OCI-LY3 (cell line): ENCODE data around the gene SRCAP.

Experiments used
- H2AFZ ChIP-seq: fragments of 200-600, 300-600 bp; shearing (Covaris generic); 2 replicates; pipeline ENCODE4 v1.6.0; 2014; ENCODE audit warnings: antibody characterized with exemption, low read depth, low read length
- H3K27ac ChIP-seq: fragments of 200-600, 300-600 bp; sonication (generic); 2 replicates; pipeline ENCODE4 v1.5.1; 2014; ENCODE audit warnings: mild to moderate bottlenecking, low read length, moderate library complexity, mixed read lengths
- H3K27me3 ChIP-seq: fragments of 200-600, 300-600 bp; sonication (generic); 2 replicates; pipeline ENCODE4 v1.6.1; 2014; ENCODE audit warnings: low read depth, low read length, mixed read lengths
- H3K36me3 ChIP-seq: fragments of 200-600, 300-600 bp; sonication (generic); replicated peaks from 2 replicates; pipeline ENCODE3; 2014; ENCODE audit warnings: low read depth, low read length, mixed read lengths
- H3K4me1 ChIP-seq: fragments of 300-600, 200-600 bp; sonication (generic); 2 replicates; pipeline ENCODE4 v1.6.1; 2014; ENCODE audit warnings: low read length, mixed read lengths
- H3K4me2 ChIP-seq: fragments of 200-600, 300-600 bp; sonication (generic); 2 replicates; pipeline ENCODE4 v1.6.1; 2014; ENCODE audit warnings: low read length, mixed read lengths
- H3K4me3 ChIP-seq: fragments of 300-600, 200-600 bp; sonication (generic); 2 replicates; pipeline ENCODE4 v1.5.1; 2014; ENCODE audit warnings: antibody characterized with exemption, mild to moderate bottlenecking, low read length, moderate library complexity
- H3K79me2 ChIP-seq: fragments of 300-600, 200-600 bp; shearing (Covaris generic); 2 replicates; pipeline ENCODE4 v1.6.1; 2014; ENCODE audit warnings: mild to moderate bottlenecking, low read length, mixed read lengths
- H3K9ac ChIP-seq: fragments of 300-600, 200-600 bp; shearing (Covaris generic); 2 replicates; pipeline ENCODE4 v1.6.0; 2014; ENCODE audit warnings: mild to moderate bottlenecking, low read length, moderate library complexity
- H3K9me3 ChIP-seq: fragments of 200-600, 300-600 bp; shearing (Covaris generic); 2 replicates; pipeline ENCODE4 v1.6.1; 2014; ENCODE audit warnings: low read length, mixed read lengths; ENCODE audit not compliant: insufficient read depth
- H4K20me1 ChIP-seq: fragments of 200-600, 300-600 bp; sonication (generic); 2 replicates; pipeline ENCODE4 v1.6.1; 2016; ENCODE audit warnings: low read length, mixed read lengths; ENCODE audit not compliant: insufficient read depth
- EZH2phosphoT487 ChIP-seq: fragments of 200-600 bp; shearing (Covaris generic); IDR thresholded peaks from 2 replicates; pipeline ENCODE4 v1.6.1; 2018; ENCODE audit warnings: antibody characterized with exemption, mixed run types, low read depth
- TF ChIP-seq, protein P1 (sequence below): fragments of 200-600, 300-600 bp; sonication (generic); IDR thresholded peaks from 2 replicates; pipeline ENCODE4 v1.5.1; 2014; ENCODE audit warnings: antibody characterized with exemption, low read length, low read depth

SRCAP gene

DNA sequence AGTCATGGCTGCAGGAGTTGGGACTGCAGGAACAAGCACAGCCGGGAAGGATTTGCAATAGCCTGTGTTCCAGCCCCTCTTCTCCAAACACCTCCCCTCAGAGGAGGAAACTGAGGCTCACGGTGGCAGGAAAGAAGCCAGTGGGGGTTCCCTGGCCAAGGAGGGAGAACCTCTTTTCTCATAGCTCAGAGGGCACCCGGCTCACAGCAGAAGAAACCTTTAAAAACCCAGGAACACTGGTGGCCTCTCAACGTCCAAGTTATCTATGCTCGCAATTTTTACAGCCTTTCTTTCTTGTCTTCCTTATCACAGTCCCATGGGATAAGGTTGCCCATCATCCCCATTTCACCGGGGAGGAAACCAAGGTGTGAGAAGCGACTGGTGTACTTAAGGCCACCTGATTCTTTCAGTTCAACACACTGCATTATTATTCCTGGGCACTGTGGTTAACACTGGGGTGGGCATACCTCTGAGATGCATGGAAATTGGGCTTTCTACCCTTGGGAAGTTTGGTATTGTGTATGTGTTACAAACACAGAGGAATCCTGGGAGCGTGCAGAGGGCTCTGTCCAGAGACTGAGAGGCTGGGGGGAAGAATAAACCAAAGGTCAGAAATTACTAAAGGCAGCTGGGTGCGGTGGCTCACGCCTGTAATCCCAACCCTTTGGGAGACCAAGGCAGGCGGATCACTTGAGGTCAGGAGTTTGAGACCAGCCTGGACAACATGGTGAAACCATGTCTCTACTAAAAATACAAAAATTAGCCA is 88.8 kb downstream of the SRCAP start:
- Histone ChIP-seq H3K27me3 (no peaks in the 10 kb centered on the region), H3K9me3 (no peaks in the 10 kb centered on the region), H4K20me1 (no peaks in the 10 kb centered on the region), H3K79me2 (no peaks in the 10 kb centered on the region), H2AFZ (0 out of 2 replicates have a peak overlapping the region, but pooled peaks have one; percentile 46), H3K36me3 (no peaks in the 10 kb centered on the region), H3K27ac (no peak overlapping the region), H3K4me3 (no peak overlapping the region), H3K9ac (no peak overlapping the region), H3K4me1 (no peaks in the 10 kb centered on the region), H3K4me2 (no peak overlapping the region)
- TF ChIP-seq, protein P1, sequence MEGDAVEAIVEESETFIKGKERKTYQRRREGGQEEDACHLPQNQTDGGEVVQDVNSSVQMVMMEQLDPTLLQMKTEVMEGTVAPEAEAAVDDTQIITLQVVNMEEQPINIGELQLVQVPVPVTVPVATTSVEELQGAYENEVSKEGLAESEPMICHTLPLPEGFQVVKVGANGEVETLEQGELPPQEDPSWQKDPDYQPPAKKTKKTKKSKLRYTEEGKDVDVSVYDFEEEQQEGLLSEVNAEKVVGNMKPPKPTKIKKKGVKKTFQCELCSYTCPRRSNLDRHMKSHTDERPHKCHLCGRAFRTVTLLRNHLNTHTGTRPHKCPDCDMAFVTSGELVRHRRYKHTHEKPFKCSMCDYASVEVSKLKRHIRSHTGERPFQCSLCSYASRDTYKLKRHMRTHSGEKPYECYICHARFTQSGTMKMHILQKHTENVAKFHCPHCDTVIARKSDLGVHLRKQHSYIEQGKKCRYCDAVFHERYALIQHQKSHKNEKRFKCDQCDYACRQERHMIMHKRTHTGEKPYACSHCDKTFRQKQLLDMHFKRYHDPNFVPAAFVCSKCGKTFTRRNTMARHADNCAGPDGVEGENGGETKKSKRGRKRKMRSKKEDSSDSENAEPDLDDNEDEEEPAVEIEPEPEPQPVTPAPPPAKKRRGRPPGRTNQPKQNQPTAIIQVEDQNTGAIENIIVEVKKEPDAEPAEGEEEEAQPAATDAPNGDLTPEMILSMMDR: no peak
- no peak for TF ChIP-seq EZH2phosphoT487
